GM21576 (cell line): ENCODE data around the gene RHOBTB3.
"Not testable (repeated sequence)": the region's sequence is repeated elsewhere in the genome, so short reads cannot be mapped to it uniquely, and the experiment has no call there.

ENCODE experiments used
- ATAC-seq: cut with Tn5 transposase; IDR thresholded peaks from one replicate; pipeline ENCODE4 v1.9.1; 2021; ENCODE audit warnings: mild to moderate bottlenecking, moderate library complexity; ENCODE audit not compliant: unreplicated experiment

Gene RHOBTB3

DNA sequence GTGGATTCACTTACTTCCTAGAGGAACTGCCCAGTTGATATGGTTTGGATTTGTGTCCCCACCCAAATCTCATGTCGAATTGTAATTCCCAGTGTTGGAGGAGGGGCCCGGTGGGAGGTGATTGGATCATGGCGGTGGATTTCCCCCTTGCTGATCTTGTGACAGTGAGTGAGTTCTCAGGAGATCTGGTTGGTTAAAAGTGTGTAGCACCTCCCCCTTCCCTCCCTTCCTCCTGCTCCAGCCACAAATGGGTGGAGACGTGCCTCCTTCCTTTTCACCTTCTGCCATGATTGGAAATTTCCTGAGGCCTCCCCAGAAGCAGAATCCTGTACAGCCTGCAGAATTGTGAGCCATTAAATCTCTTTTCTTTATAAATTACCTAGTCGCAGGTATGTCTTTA lies 17.9 kb upstream of the RHOBTB3 start:
- not testable (repeated sequence) for ATAC-seq

DNA sequence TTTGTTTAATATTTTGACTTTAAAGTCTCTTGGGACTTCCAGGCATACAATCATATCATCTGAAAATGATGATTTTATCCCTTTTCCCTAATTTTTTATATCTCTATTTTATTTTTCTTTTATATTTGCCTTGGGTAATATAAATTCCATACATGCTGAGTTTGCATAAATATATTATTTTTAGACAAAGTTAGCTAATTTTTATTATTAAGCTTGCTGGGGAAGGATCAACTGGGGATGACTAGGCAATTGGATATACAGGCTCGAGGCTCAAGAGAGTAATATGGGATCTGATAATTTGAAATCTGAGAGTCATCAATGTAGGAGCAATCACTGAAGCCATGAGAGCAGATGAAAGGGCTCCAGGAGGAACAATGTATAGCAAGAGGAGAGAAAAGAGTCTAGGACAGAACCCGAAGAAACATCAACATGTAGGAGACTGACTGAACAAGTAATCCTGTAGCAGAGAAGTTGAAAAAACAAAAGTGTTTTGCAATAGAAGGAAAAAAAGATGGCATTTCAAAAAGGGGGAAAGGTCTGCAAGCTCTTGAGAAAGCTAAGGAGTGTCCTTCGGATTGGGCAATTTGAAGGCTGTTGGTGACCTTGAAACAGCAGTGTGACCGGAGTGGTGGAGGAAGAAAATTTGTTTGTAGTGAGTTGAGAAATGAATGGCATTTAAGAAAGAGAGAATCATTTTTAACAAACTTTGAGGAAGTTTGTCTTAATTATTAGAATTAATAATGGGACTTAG lies 17.0 kb upstream of the RHOBTB3 start:
- no peak for ATAC-seq

DNA sequence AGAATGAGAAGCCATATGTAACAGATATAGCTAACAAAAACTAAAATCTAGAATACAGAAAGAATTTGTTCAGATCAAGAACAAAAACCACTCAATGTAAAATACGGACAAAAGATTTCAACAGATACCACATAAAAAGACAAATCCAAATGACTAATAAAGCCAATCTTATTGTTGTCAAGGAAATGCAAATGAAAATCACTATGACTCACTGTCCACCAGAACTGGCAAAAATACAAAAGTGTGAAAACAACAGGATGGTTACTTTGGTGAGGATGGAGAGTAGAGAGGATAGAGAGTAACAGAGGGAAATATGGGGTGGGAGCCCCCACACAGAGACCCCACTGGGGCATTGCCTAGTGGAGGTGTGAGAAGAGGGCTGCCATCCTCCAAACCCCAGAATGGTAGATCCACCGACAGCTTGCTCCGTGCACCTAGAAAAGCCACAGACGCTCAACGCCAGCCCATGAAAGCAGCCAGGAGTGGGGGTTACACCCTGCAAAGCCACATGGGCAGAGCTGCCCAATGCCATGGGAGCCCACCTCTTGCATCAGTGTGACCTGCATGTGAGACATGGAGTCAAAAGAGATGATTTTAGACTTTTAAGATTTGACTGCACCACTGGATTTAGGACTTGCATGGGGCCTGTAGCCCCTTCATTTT lies 15.2 kb upstream of the RHOBTB3 start:
- ATAC-seq = no peak

DNA sequence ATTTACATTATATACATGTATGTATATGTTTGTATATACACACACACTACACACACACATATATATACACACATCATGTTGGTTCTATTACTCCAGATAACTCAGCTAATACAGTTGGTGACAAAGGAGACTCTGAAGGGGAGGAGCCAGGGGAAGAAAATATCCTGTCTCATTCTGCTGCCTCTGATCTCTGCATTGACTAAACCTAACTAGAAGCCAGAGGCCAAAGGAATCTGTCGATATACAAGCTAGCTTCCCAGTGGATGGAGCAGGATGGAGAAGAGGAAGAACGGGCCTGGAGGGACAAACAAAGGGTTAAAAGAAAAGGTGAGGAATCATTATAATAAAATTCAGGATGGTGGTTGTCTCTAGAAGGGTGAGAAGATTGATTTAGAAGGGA lies 13.7 kb upstream of the RHOBTB3 start:
- ATAC-seq = no peak

DNA sequence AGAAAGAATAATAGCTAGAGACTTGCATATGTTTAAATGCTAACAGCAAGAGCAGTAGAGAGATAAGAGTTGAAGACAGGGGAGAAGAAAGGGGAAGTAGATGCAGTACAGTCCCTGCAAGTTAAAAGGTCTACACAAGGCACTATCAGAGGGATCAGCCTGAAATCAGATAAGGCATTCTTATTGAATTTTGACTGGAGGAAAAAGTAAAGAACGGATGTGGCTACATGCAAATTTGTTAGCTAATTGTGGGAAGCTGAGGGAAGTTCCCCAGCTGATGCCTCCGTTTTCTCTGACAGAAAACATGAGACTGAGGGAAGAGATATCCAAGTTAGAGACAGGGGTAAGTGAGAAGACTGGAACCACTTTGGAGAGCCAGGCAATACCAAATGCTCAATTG lies 12.9 kb upstream of the RHOBTB3 start:
- ATAC-seq = peak; percentile 87

DNA sequence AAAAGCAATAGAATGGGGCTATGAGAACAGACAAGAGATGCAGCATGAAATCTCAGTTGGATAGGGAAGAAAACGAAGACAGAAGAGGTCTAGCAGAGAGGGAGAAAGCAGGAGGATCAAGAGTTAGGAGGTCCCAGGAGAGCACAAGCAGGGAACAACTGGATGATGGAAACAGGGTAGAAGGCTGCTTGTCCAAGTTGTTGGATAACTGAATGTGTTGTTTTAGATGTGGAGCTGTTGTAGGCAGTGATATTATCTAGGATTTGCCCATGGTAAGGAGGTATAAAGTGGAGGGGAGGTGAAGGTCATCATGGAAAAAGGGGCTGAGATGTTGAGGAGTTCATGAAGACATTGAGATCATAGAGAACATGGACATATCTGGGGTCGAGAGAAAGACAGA lies 12.4 kb upstream of the RHOBTB3 start:
- peak; percentile 15 for ATAC-seq

DNA sequence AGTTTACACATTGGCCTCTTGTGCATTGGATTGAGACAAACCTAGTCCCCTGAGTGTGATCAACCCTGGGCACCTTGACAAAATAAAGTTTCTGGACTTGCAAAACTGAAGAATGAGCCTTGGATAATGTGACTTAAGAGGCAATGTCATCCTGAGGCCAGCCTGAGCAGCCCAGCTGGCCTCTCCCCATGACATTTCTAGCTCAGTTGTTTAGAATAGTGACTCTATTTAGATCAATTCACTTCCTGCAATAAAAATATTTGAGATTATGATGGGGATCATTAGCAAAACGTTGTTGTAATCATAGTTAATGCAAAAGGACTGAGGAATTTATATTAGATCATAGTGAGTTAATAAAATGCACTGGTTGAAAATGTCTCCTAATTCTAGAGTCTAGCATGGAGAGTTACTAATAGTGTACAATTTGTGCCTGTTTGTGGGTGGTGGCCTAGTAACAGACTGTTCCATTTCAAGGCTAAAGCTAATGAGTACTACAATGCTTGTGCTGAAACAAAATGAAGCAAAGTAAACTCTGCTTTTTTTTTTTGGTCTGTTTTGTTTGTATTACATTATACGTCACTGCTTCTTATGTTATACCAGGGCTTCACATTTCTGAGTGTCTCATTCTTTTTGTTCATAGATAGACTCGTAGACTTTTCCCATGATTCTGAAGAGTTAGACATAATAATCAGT lies 10.9 kb upstream of the RHOBTB3 start:
- no peak for ATAC-seq

DNA sequence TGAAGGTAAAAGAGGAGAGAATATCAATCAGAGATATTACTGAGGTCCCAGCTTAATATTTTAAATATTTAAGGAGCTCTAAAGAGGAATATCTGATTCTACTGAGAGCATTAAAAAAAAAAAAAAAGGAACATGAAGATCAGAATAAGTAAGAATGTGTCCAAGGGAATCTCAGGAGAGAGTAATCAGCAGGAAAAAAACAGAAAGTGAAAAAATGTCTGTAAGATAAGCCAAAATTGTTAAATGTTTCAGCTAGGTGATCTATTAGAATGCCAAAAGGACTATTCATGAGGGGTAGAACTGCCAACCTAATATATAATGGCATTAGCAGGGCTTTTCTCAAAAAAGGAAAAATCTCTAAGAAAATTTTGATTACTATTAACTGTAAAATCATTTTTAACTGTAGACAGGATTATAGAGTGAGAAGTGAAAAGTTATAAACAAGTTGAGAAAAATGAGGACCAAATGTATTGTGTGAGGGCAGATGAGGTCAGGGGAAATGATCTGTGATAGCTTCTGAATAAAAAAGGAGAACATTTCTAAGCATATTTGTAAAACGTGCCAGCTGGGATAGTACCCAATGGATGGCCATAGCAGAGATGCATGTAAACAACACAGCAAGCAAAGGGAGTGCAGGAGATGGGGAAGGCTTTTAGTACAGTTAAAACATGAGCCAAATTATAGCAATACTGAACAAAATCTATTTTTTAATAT lies 9.4 kb upstream of the RHOBTB3 start:
- ATAC-seq = no peak

DNA sequence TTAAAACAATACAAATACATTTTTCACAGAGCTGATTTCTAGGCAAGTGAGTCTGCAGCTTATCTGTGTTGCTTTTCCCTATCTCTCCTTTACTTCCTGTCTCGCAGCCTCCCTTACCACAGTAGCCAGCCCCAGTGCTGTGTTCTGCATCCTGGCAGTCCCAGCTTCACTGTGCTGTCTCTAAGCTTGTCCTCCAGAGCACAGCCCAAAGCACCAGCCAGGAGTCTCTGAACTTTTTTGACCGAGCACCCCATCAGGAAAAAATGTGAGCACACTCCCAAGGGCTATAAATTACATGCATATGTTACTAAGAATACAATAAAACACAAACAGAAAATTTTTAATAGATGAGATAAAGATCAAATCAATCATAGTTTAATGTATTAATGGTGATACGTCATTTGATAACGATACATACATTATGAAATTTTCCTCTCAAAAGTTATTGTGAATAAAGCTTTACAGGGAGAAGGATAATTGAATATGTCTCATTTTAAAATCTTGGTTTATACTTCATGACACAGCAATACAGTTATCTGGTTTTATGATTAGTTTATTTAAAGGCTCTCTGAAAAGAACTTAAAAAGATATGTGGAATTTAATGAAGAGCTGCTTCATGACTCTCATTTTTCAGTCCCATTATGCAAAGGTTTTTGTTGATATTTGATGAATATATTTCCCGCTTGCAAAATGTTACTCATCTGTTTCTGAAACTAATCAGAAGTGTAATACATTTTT lies 7.3 kb upstream of the RHOBTB3 start:
- no peak for ATAC-seq

DNA sequence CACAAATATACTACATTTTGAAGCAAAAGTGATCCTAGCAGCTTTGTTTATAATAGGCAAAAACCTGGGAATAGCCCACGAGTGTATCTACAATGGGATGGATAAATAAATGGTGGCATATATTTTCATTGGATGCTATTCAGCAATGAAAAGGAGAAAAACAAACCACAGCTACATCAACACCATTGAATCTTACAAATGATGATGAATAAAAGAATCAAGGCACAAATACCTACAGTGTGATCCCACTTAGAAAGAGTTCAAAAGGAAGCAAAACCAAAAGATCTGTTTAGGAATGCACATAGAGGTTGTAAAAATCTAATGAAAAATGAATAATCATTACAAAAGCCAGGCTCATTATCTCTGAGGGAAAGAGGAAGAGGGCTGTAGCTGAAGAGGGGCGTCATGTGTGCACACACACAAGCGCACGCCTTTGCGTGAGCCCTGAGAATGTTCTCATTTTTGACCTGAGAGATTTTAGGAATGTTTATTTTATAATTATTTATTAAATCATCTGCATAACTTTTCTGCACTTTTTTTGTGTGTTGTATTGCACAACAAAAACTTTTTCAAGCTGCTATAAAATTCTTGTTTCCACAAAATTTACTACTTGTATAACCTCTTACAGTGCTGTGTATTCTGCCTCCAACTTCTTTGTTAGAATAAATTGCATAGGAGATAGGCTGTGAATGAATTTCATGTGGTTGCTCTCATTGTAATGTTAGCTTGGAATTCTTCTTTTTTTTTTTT lies 5.9 kb upstream of the RHOBTB3 start:
- no peak for ATAC-seq

DNA sequence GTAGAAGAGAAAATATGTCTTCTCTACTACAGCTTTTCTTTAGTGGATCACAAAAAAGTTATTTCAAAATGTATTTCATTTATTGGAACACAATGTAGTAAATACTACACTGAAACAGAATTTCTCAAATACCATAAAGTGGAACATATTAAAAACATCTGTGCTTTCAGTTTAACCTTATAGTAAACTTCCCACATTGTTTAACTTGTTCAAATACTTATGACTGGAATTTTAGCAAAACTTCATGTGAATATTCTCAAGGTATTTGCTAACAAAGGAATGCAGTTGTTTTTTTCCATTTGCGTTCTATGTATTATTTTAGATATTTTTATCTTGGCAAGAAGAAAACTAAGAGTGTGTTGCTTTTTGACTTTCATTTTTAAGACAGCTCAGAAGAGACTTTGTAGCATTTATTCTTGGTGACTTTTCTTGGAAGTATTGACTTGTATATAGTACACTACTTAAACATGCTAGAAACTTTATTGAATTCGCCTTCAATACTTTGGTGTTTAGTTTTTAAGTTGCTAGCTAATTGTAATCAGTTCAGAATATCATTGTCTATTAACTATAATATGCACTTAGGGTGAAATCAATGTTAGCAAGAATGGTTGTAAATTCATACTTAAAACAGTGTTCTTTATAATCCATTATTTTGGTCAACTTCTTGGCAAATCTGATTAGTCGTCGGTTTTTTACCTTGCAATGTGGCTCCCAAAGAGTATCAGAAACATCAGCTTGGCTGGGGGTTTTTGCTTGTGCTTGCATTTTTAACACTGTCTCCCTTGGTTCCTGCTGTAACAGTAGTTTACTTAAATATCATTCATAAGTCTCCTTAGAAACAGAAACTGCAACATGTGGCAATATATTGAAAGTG lies 5.0 kb upstream of the RHOBTB3 start:
- no peak for ATAC-seq

DNA sequence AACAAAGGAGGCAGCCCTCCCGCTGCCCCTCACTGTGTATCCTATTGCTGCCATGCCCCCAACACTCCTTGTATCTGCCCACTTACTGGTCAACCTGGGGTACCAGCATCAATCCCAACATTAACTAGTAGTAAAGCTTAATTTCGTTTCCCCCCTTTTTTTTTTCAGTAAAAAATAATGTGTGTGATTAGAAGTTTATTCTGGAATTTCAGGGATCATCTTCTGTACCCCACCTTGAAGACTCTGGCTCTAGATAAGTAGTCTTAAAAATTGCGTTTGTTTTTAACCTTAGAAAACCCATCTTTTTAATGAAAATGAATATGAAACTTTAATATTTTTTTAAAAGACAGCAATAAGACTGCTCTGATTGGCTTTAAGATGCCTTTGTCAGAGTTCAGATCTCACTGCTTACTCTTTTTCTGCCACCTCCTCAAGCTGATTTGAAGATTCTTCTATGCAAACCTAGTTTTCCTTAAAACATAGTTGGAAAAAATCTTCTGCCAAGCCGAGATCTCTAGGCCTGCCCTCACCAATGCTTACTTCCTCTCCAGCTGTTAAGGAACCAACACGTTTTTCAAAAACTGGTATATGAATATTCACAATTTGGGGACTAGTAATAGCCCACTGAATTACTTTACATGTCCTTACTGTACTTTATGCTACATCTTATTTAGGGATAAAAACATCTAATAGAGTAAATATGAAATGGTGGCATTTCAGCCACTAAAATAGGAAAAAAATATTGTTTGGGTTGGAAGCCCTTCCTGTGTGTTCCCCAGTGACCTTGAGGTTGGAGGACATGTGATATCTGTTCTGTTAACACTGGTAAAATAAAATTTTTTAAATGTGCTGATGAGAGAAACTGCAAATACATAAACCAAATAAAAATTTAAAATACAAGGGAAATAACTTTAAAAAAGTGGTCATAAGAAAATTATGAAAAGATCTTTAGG lies 4.0 kb upstream of the RHOBTB3 start:
- ATAC-seq = no peak

DNA sequence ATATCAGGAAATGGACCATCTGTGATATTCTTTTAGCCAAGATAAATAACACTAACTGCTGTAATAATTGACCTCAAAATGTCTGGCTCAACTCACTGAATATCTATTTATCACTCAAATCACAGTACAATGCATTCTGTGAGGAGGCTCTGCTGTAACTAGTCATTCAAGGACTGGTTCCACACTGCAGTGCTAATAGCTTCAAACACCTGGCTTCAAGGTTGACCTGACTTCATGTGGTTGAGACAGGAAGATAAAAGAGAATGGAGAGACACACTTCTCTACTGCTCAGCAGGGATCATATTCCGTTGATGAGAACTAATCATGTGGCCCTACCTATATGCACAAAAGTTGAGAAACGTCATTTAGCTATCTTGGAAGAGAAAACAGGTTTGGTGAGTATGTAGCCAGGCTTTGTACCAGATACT lies 3.4 kb upstream of the RHOBTB3 start:
- ATAC-seq = no peak

DNA sequence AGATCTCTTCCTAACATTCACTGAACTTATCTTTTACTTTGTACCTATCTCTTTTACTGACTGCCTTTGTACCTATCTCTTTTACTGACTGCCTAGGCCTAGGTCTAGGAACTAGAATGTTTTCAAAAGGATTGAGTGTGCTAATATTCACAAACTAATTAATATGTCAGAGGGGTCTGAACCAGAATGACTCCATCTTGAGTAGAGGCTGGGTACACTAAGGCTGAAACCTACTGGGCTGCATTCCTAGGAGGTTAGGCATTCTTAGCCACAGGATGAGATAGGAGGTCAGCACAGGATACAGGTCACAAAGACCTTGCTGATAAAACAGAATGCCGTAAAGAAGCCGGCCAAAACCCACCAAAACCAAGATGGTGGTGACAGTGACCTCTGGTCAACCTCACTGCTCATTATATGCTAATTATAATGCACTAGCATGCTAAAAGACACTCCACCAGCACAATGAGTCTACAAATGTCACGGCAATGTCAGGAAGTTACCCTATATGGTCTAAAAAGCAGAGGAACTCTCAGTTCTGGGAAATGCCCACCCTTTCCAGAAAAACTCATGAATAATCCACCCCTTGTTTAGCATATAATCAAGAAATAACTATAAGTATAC lies 2.5 kb upstream of the RHOBTB3 start:
- no peak for ATAC-seq

DNA sequence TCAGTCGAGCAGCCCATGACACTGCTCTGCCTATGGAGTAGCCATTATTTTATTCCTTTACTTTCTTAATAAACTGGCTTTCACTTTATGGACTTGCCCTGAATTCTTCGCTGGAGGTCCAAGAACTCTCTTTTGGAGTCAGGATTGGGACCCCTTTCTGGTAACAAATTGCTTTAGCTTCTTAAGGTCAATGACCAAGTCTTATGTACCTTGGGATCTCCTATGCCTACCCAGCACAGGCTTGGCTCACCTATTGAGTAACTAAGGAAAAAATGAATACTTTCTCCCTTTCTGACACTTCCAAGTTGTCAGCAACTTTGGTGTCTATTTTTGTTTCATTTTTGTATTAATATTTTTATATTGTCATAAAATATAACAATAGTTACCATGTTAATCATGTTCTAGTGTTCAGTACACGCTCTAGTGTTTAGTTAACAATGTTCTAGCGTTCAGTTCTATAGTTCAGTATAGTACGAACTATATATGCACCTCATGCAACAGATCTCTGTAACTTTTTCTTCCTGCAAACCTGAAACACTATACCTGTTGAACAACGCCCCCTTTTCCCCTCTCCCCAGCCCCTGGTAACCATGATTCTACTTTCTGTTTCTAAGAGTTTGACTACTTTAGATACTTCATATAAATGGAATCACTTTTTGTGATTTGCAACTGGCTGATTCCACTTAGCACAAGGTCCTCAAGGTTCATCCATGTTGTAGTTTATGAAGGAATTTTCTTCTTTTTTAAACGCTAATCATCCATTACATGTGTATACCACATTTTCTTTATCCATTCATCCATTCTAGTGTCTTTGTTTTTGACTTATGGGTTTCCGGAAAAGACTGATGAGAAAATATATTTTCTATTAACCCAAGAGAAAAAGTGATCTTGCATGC lies 1.8 kb upstream of the RHOBTB3 start:
- ATAC-seq = no peak

DNA sequence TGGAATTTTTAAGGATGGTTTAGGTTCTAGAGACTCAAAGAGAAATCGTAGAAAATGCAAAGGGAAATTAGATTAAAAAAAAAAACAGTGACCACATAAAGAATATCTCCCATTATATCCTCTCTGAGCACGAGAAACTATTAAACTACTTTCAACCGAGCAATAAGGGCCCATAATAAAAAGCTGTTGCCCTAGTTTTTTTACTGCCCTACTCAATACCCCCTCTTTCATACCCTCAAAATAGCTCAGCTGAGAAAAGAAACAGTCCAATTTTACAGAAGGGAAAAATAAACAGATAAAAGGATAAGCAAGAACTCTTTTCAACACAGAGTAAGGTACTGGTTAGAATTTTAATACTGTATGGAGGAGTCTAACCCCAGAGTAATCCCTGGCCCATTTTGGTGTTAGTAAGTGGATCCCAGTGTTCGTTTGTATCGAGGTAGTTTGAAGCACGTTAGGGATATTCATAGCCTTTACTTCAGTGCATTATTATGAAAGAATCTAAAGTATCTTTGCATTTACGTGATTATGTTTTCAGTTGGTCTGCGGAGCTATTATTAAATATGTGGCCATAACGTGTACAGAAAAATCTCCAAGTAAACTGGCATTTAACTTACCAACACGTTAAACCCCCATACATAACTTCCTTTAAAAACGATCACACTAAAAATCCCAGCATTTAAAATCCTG lies 980 bp upstream of the RHOBTB3 start:
- no peak for ATAC-seq
